H1 (cell line): ENCODE results near the gene NIT2. TPM values are rescaled to one million over a fixed set of nuclear protein-coding genes. Genes with fewer than 3 reads are reported as not detected.
"Not testable (repeated sequence)": the region's sequence is repeated elsewhere in the genome, so short reads cannot be mapped to it uniquely, and the experiment has no call there.

Source experiments
- CTCF ChIA-PET: fragments of 300-600 bp; sonication (Branson Sonifier 250); formaldehyde crosslinking; loops from one replicate; lab custom pipeline; 2021; ENCODE audit not compliant: partially characterized antibody; lab: Charles Lee
- POLR2A ChIA-PET: fragments of 300-600 bp; sonication (Branson Sonifier 250); formaldehyde crosslinking; loops from one replicate; lab custom pipeline; 2021; ENCODE audit warnings: inconsistent platforms; ENCODE audit not compliant: partially characterized antibody; lab: Charles Lee
- DNase-seq, 2 experiments: peaks; one replicate each; pipeline versions ENCODE4 v3.0.0 to v3.0.0-alpha.2; 2010 to 2022; ENCODE audit warnings: low spot score in 2 of 2, low read depth in 1 of 2, mixed read lengths in 1 of 2
- FAIRE-seq: peaks from 2 replicates; lab custom pipeline; 2011; peaks lifted over from hg19 to GRCh38; lab: Jason Lieb, UNC
- H2AFZ ChIP-seq: 2 replicates; pipeline ENCODE4 v1.8.1; 2012; ENCODE audit warnings: low read length, inconsistent platforms
- H2AK5ac ChIP-seq: 2 replicates; pipeline ENCODE4 v1.6.1; 2013; ENCODE audit warnings: low read depth, low read length
- H2BK120ac ChIP-seq: replicated peaks from 2 replicates; pipeline ENCODE3; 2013; ENCODE audit warnings: low read depth, low read length, inconsistent platforms
- H2BK12ac ChIP-seq: 2 replicates; pipeline ENCODE4 v1.6.1; 2013; ENCODE audit warnings: low read depth, low read length
- H2BK15ac ChIP-seq: 2 replicates; pipeline ENCODE4 v1.6.1; 2013; ENCODE audit warnings: low read length
- H2BK20ac ChIP-seq: 2 replicates; pipeline ENCODE4 v1.6.1; 2013; ENCODE audit warnings: low read length
- H2BK5ac ChIP-seq: 2 replicates; pipeline ENCODE4 v1.6.1; 2013; ENCODE audit warnings: low read depth, low read length
- H3K14ac ChIP-seq: 2 replicates; pipeline ENCODE4 v1.6.1; 2013; ENCODE audit warnings: inconsistent platforms; ENCODE audit not compliant: insufficient read length
- H3K18ac ChIP-seq: 2 replicates; pipeline ENCODE4 v1.6.1; 2013; ENCODE audit warnings: low read length; ENCODE audit errors: extremely low read depth
- H3K23ac ChIP-seq: 2 replicates; pipeline ENCODE4 v1.6.1; 2013; ENCODE audit warnings: inconsistent platforms; ENCODE audit not compliant: insufficient read length
- H3K23me2 ChIP-seq: 2 replicates; pipeline ENCODE4 v1.6.1; 2013; ENCODE audit warnings: low read depth, low read length
- H3K27ac ChIP-seq: 2 replicates; pipeline ENCODE4 v1.6.1; 2011; ENCODE audit warnings: low read depth, low read length, inconsistent platforms
- H3K27me3 ChIP-seq, 4 experiments: replicated peaks in 1 of 4; 1 replicate in 1 of 4; 2 replicates in 3 of 4; pipeline versions ENCODE4 v1.6.1 to v1.8.1; 2011 to 2013; ENCODE audit warnings: low read length in 3 of 4, mild to moderate bottlenecking in 3 of 4, inconsistent platforms in 2 of 4, mixed read lengths in 2 of 4, moderate library complexity in 1 of 4; ENCODE audit not compliant: control insufficient read depth in 3 of 4, insufficient read depth in 3 of 4; ENCODE audit errors: extremely low read depth in 1 of 4
- H3K36me3 ChIP-seq, 4 experiments: 2 replicates each; pipeline versions ENCODE4 v1.6.1 to v1.8.1; 2011 to 2013; ENCODE audit warnings: mild to moderate bottlenecking in 4 of 4, low read length in 3 of 4, moderate library complexity in 2 of 4, control low read depth in 1 of 4, inconsistent platforms in 1 of 4; ENCODE audit not compliant: insufficient read depth in 4 of 4, control insufficient read depth in 2 of 4
- H3K4ac ChIP-seq: replicated peaks from 2 replicates; pipeline ENCODE3; 2013; ENCODE audit warnings: low read length, low read depth, mixed read lengths, inconsistent platforms; ENCODE audit not compliant: insufficient read length
- H3K4me1 ChIP-seq, 4 experiments: replicated peaks in 1 of 4; 1 replicate in 1 of 4; 2 replicates in 3 of 4; pipeline versions ENCODE4 v1.6.1 to v1.8.1; 2011 to 2013; ENCODE audit warnings: low read length in 3 of 4, inconsistent platforms in 2 of 4, mixed read lengths in 1 of 4; ENCODE audit not compliant: insufficient read depth in 4 of 4, control insufficient read depth in 3 of 4
- H3K4me2 ChIP-seq, 2 experiments: 2 replicates each; pipeline versions ENCODE4 v1.6.1 to v1.8.1; 2011 to 2013; ENCODE audit warnings: low read depth in 2 of 2, low read length in 2 of 2, control low read depth in 1 of 2, inconsistent platforms in 1 of 2, mild to moderate bottlenecking in 1 of 2; ENCODE audit not compliant: insufficient read depth in 1 of 2
- H3K4me3 ChIP-seq, 4 experiments: fragments of 200-600, 300-600 bp in 1 of 4; sonication (generic), shearing (Covaris generic), sonication (Bioruptor Twin) in 1 of 4; 2 replicates each; pipeline versions ENCODE4 v1.5.1 to v1.8.1; 2011 to 2016; ENCODE audit warnings: low read length in 4 of 4, low read depth in 3 of 4, control low read depth in 2 of 4, inconsistent platforms in 2 of 4, mild to moderate bottlenecking in 2 of 4, mixed read lengths in 1 of 4, moderate library complexity in 1 of 4; ENCODE audit not compliant: insufficient read depth in 2 of 4; ENCODE audit errors: extremely low read depth in 1 of 4
- H3K56ac ChIP-seq: replicated peaks from 2 replicates; pipeline ENCODE3; 2013; ENCODE audit warnings: low read depth, mild to moderate bottlenecking, mixed read lengths, low read length, inconsistent platforms; ENCODE audit not compliant: insufficient read length
- H3K79me1 ChIP-seq: 2 replicates; pipeline ENCODE4 v1.6.1; 2013; ENCODE audit warnings: low read depth, low read length, control low read depth
- H3K79me2 ChIP-seq, 2 experiments: 2 replicates each; pipeline versions ENCODE4 v1.6.1 to v1.8.1; 2012 to 2013; ENCODE audit warnings: low read length in 2 of 2, mild to moderate bottlenecking in 2 of 2, inconsistent platforms in 1 of 2; ENCODE audit not compliant: insufficient read depth in 2 of 2, control insufficient read depth in 1 of 2
- H3K9ac ChIP-seq, 4 experiments: replicated peaks in 1 of 4; 1 replicate in 1 of 4; 2 replicates in 3 of 4; pipeline versions ENCODE4 v1.6.1 to v1.8.1; 2011 to 2013; ENCODE audit warnings: low read depth in 3 of 4, low read length in 3 of 4, control low read depth in 2 of 4, mild to moderate bottlenecking in 2 of 4, moderate library complexity in 2 of 4, inconsistent platforms in 1 of 4; ENCODE audit errors: extremely low read depth in 1 of 4
- H3K9me3 ChIP-seq, 2 experiments: 2 replicates each; pipeline versions ENCODE4 v1.6.1 to v1.8.1; 2012 to 2013; ENCODE audit warnings: mild to moderate bottlenecking in 2 of 2, moderate library complexity in 2 of 2, control low read depth in 1 of 2, inconsistent platforms in 1 of 2, low read depth in 1 of 2, low read length in 1 of 2, mixed read lengths in 1 of 2; ENCODE audit not compliant: insufficient read depth in 2 of 2
- H4K20me1 ChIP-seq, 2 experiments: replicated peaks in 1 of 2; 2 replicates each; pipeline versions ENCODE3 to v1.8.1; 2011 to 2013; ENCODE audit warnings: inconsistent platforms in 2 of 2, low read length in 2 of 2, mild to moderate bottlenecking in 1 of 2; ENCODE audit not compliant: insufficient read depth in 2 of 2, control insufficient read depth in 1 of 2
- H4K5ac ChIP-seq: 2 replicates; pipeline ENCODE4 v1.6.1; 2013; ENCODE audit warnings: low read length, low read depth, mixed read lengths, inconsistent platforms; ENCODE audit not compliant: insufficient read length
- H4K8ac ChIP-seq: 2 replicates; pipeline ENCODE4 v1.8.0; 2013; ENCODE audit warnings: mild to moderate bottlenecking, moderate library complexity, low read length, inconsistent platforms; ENCODE audit not compliant: insufficient read depth; ENCODE audit errors: extremely low read depth
- H4K91ac ChIP-seq: replicated peaks from 2 replicates; pipeline ENCODE3; 2013; ENCODE audit warnings: low read length, mixed read lengths, inconsistent platforms; ENCODE audit not compliant: insufficient read length
- EZH2 ChIP-seq: fragments of 200-600 bp; sonication (generic); IDR thresholded peaks from 2 replicates; pipeline ENCODE4 v1.7.1; 2012; ENCODE audit warnings: low read depth, mild to moderate bottlenecking, moderate library complexity, low read length, inconsistent platforms; ENCODE audit not compliant: severe bottlenecking
- GABPA ChIP-seq: IDR thresholded peaks from 2 replicates; pipeline ENCODE4 v1.6.1; 2011; ENCODE audit warnings: mild to moderate bottlenecking, low read length, moderate library complexity, borderline replicate concordance; ENCODE audit not compliant: insufficient read depth
- HDAC2 ChIP-seq, 2 experiments: fragments of 300-600 bp in 1 of 2; sonication (generic) in 1 of 2; IDR thresholded peaks; 2 replicates each; pipeline ENCODE4 v1.6.1; 2011 to 2012; ENCODE audit warnings: low read depth in 2 of 2, low read length in 2 of 2, mild to moderate bottlenecking in 2 of 2, moderate library complexity in 2 of 2, borderline replicate concordance in 1 of 2, inconsistent platforms in 1 of 2
- YY1 ChIP-seq: IDR thresholded peaks from 2 replicates; pipeline ENCODE4 v1.6.1; 2011; ENCODE audit warnings: low read depth, mild to moderate bottlenecking, low read length
- WGBS, 2 experiments: shearing (Covaris generic) in 1 of 2; methylation state at CpG; one replicate each; pipeline versions ENCODE4 v1.1.6 to v1.1.7; 2013 to 2015; ENCODE audit warnings: low lambda C conversion rate in 2 of 2, mixed read lengths in 2 of 2, inconsistent platforms in 1 of 2, low coverage in 1 of 2, missing lambda C conversion rate in 1 of 2; ENCODE audit not compliant: insufficient replicate concordance in 2 of 2, insufficient coverage in 1 of 2, insufficient read length in 1 of 2; ENCODE audit errors: extremely low coverage in 1 of 2, missing lambda C conversion rate in 1 of 2; 5-methylcytosine and 5-hydroxymethylcytosine counted together
- polyA plus RNA-seq, 7 experiments: library from polyadenylated mRNA; depleted of rRNA in 3 of 7; stranded (reverse) in 5 of 7; unstranded in 2 of 7; fragments of >200 nt in 5 of 7; fragments of 200-250 nt in 2 of 7; gene quantifications; 1 replicate in 5 of 7; 2 replicates in 1 of 7; 4 replicates in 1 of 7; pipeline versions ENCODE4 v1.2.1 to v1.2.3, GENCODE V29; 2011 to 2013; ENCODE audit warnings: missing spikeins in 2 of 7, mixed read lengths in 2 of 7
- total RNA-seq: library from RNA; stranded (reverse); fragmentation: NEBNext Ultra II Directional; extraction: Animal tissue kit (Norgen Biotek cat#: 25700); gene quantifications from 2 replicates; pipeline ENCODE4 v1.2.1, GENCODE V29; 2021

NIT2 gene
- total and polyA plus RNA-seq, 2 of the 8 experiments (the other 6 are each of a cell fraction or from before 2014, with no cell fraction given), result 15.2 to 25.3 TPM

GRCh38 chr3:100348727-100349126, 14.2 kb downstream of the NIT2 start (continued):
- no peak for TF ChIP-seq GABPA
- TF ChIP-seq EZH2, result no peak
- TF ChIP-seq HDAC2 (IDR thresholded peaks at IDR 0.05; ENCODE audit: borderline replicate concordance in 1 of 2, low read depth in 2 of 2, low read length in 2 of 2), result no peak
- TF ChIP-seq YY1, result no peak

- CTCF ChIA-PET, H3K23ac ChIP-seq, H2BK5ac ChIP-seq, H4K5ac ChIP-seq, FAIRE-seq, H3K9ac ChIP-seq, H3K23me2 ChIP-seq, H3K4me2 ChIP-seq, H2AK5ac ChIP-seq, DNase-seq, H3K14ac ChIP-seq, H3K18ac ChIP-seq, H2BK20ac ChIP-seq, H3K4me3 ChIP-seq, H3K9me3 ChIP-seq, H3K4ac ChIP-seq, H3K4me1 ChIP-seq, H3K27ac ChIP-seq, H2BK120ac ChIP-seq, H3K79me1 ChIP-seq, H4K8ac ChIP-seq, H3K36me3 ChIP-seq, H4K20me1 ChIP-seq, H2BK15ac ChIP-seq, H3K56ac ChIP-seq, H4K91ac ChIP-seq, H3K27me3 ChIP-seq, H3K79me2 ChIP-seq, H2AFZ ChIP-seq, H2BK12ac ChIP-seq: not testable (repeated sequence)
- no CpG with 5 or more reads among the region's 2 CpGs for WGBS, 2 experiments
- POLR2A ChIA-PET, result interaction anchor here (1.7 kb wide), 1 partner anchor 13 kb away, joined by 5 read pairs; no protein-coding TSS in a partner anchor
Observed at GRCh38 chr3:100351770-100352169, 17.2 kb downstream of the NIT2 start.
